A673 (cell line): ENCODE data around the gene TMEM221. TPM values are rescaled to one million over a fixed set of nuclear protein-coding genes. Genes with fewer than 3 reads are reported as not detected.

Experiments used
- BruUV-seq: library from RNA; stranded (reverse); fragments of 400-500 nt; replicated peaks from 2 replicates; lab custom pipeline; 2021; lab: Mats Ljungman, UMichigan
- CTCF ChIA-PET: fragments of 300-600 bp; sonication (Branson Sonifier 250); formaldehyde crosslinking; loops from one replicate; lab custom pipeline; 2022; ENCODE audit warnings: antibody characterized with exemption; lab: Charles Lee
- POLR2A ChIA-PET: fragments of 300-600 bp; sonication (Branson Sonifier 250); formaldehyde crosslinking; loops from one replicate; lab custom pipeline; 2022; ENCODE audit warnings: antibody characterized with exemption; ENCODE audit not compliant: low non-redundant PET; lab: Charles Lee
- DNase-seq: peaks from one replicate; pipeline ENCODE4 v3.0.0-alpha.2; 2015; ENCODE audit warnings: low spot score
- H3K27ac ChIP-seq: fragments of 200-600 bp; sonication (generic); 2 replicates; pipeline ENCODE4 v1.5.1; 2016; ENCODE audit warnings: mixed run types, low read depth, mild to moderate bottlenecking, mixed read lengths, antibody characterized with exemption, low read length; ENCODE audit not compliant: poor library complexity, severe bottlenecking
- H3K27me3 ChIP-seq: fragments of 200-600 bp; sonication (generic); replicated peaks from 2 replicates; pipeline ENCODE4 v1.6.1; 2017; ENCODE audit warnings: mixed run types, low read depth, mild to moderate bottlenecking, mixed read lengths, antibody characterized with exemption, low read length; ENCODE audit not compliant: insufficient read depth, poor library complexity
- H3K36me3 ChIP-seq: fragments of 200-600 bp; sonication (generic); 2 replicates; pipeline ENCODE4 v1.6.1; 2016; ENCODE audit warnings: mixed run types, mild to moderate bottlenecking, mixed read lengths, antibody characterized with exemption, low read length; ENCODE audit not compliant: insufficient read depth, poor library complexity, severe bottlenecking
- H3K4me1 ChIP-seq: fragments of 200-600 bp; sonication (generic); 2 replicates; pipeline ENCODE4 v1.6.1; 2017; ENCODE audit warnings: mixed run types, mild to moderate bottlenecking, mixed read lengths, antibody characterized with exemption, low read length; ENCODE audit not compliant: insufficient read depth, poor library complexity, severe bottlenecking
- H3K4me3 ChIP-seq: fragments of 200-600 bp; sonication (generic); 2 replicates; pipeline ENCODE4 v1.5.1; 2016; ENCODE audit warnings: low read depth, mixed run types, mild to moderate bottlenecking, mixed read lengths, low read length; ENCODE audit not compliant: poor library complexity, severe bottlenecking
- H3K9me3 ChIP-seq: fragments of 200-600 bp; sonication (generic); 2 replicates; pipeline ENCODE4 v1.6.1; 2016; ENCODE audit warnings: mixed run types, low read depth, mild to moderate bottlenecking, mixed read lengths, antibody characterized with exemption, low read length; ENCODE audit not compliant: poor library complexity, severe bottlenecking
- EZH2 ChIP-seq: fragments of 200-600 bp; sonication (generic); IDR thresholded peaks from 2 replicates; pipeline ENCODE4 v1.6.1; 2017; ENCODE audit warnings: borderline replicate concordance, low read depth, mild to moderate bottlenecking, mixed read lengths, antibody characterized with exemption, low read length; ENCODE audit not compliant: poor library complexity, severe bottlenecking
- intact Hi-C: fragments of 100-400 bp; cut with micrococcal nuclease; formaldehyde crosslinking; loops from one replicate; pipeline ENCODE4 v1.10.0; 2022; ENCODE audit not compliant: unreplicated experiment
- total RNA-seq: library from RNA; stranded (reverse); gene quantifications from 2 replicates; pipeline ENCODE4 v1.2.3, GENCODE V29; 2021
- TF ChIP-seq, protein P1 (sequence below): fragments of 300-800, 200-600 bp; sonication (generic); conservative IDR thresholded peaks from 2 replicates; pipeline ENCODE4 v1.5.1; 2017; ENCODE audit warnings: low read depth, mild to moderate bottlenecking, antibody characterized with exemption, low read length, moderate library complexity, mixed read lengths

TMEM221 gene
- total RNA-seq, 1 experiment from 2014 or later = not detected

DNA sequence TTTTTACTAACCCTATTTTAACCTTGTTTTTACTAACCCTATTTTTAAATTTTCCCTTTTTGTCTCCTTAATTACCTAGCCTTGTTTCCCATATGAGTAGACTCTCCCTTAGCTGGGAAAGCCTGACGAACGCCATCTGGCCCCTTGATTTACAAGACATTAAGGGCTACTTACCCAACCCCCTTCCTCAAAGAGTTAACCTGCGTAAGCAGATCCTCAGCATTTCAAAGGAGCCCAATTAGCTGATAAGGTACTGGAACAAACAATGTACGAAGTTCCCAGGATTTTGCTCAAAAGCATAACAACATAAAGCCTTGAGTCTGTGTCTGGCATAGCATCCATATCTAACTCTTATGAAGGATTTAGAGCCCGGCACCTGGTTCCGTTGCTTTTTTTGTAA lies 33.3 kb downstream of the TMEM221 start:
- intact Hi-C loops = no loop called here
- H3K27me3 ChIP-seq = no peaks in the 10 kb centered on the region
- BruUV-seq = no TSS peak
- DNase-seq = no peak
- H3K4me1 ChIP-seq = no peaks in the 10 kb centered on the region
- POLR2A ChIA-PET = no interaction called here
- H3K27ac ChIP-seq = no peak overlapping the region
- no peaks in the 10 kb centered on the region for H3K9me3 ChIP-seq
- no peak overlapping the region for H3K4me3 ChIP-seq
- no peaks in the 10 kb centered on the region for H3K36me3 ChIP-seq
- TF ChIP-seq, protein P1, sequence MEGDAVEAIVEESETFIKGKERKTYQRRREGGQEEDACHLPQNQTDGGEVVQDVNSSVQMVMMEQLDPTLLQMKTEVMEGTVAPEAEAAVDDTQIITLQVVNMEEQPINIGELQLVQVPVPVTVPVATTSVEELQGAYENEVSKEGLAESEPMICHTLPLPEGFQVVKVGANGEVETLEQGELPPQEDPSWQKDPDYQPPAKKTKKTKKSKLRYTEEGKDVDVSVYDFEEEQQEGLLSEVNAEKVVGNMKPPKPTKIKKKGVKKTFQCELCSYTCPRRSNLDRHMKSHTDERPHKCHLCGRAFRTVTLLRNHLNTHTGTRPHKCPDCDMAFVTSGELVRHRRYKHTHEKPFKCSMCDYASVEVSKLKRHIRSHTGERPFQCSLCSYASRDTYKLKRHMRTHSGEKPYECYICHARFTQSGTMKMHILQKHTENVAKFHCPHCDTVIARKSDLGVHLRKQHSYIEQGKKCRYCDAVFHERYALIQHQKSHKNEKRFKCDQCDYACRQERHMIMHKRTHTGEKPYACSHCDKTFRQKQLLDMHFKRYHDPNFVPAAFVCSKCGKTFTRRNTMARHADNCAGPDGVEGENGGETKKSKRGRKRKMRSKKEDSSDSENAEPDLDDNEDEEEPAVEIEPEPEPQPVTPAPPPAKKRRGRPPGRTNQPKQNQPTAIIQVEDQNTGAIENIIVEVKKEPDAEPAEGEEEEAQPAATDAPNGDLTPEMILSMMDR = no peak
- no peak for TF ChIP-seq EZH2
- CTCF ChIA-PET = no interaction called here

DNA sequence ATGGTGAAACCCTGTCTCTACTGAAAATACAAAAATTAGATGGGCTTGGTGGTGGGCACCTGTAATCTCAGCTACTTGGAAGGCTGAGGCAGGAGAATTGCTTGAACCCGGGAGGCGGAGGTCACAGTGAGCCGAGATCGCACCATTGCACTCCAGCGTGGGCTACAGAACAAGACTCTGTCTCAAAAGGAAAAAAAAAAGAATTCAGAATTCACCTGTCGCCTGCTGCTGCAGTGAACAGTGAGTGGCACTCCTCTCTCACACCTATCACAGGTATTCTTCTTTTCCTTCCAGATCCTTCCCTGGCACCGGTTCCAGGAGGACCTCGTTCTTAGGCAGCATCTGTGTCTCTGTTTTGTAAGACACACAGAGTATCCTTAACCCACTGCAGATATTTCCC lies 34.4 kb downstream of the TMEM221 start:
- no peaks in the 10 kb centered on the region for H3K36me3 ChIP-seq
- no peak overlapping the region for H3K27ac ChIP-seq
- H3K9me3 ChIP-seq = no peaks in the 10 kb centered on the region
- TF ChIP-seq EZH2 = no peak
- TF ChIP-seq, protein P1 = no peak
- H3K4me1 ChIP-seq = no peaks in the 10 kb centered on the region
- BruUV-seq = no TSS peak
- no peaks in the 10 kb centered on the region for H3K27me3 ChIP-seq
- DNase-seq = no peak
- intact Hi-C loops = no loop called here
- CTCF ChIA-PET = no interaction called here
- POLR2A ChIA-PET = no interaction called here
- H3K4me3 ChIP-seq = no peak overlapping the region

DNA sequence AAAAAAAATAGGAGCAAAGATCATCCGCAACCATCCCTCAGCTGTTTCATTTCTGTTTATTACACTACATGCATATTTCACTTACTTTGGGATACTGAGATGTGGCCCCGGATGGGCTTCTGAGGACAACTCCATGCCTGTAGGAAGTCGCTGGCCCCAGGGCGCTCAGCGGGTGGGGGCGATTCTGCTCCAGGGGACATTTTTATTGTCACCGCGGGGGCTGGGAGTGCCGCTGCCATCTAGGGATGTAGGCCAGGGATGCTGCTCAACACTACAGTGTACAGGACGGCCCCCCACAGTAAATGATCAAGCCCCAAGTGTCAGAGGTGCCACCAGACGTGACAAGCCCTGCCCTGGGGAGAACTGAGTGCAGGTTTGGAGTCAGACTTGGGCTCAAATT lies 36.7 kb downstream of the TMEM221 start:
- no peaks in the 10 kb centered on the region for H3K36me3 ChIP-seq
- no peak for TF ChIP-seq EZH2
- TF ChIP-seq, protein P1 = no peak
- no peak overlapping the region for H3K27ac ChIP-seq
- no peak for DNase-seq
- ChIA-PET CTCF (no interaction called here), POLR2A (interaction anchor here (0.6 kb wide), 1 partner anchor 754 kb away, joined by 4 read pairs; no protein-coding TSS in a partner anchor)
- no peak overlapping the region for H3K4me3 ChIP-seq
- BruUV-seq = no TSS peak
- intact Hi-C loops = no loop called here
- no peaks in the 10 kb centered on the region for H3K27me3 ChIP-seq
- H3K4me1 ChIP-seq = no peaks in the 10 kb centered on the region
- no peaks in the 10 kb centered on the region for H3K9me3 ChIP-seq
